ENCODE data around the gene IGFBP2. TPM values are rescaled to one million over a fixed set of nuclear protein-coding genes. Genes with fewer than 3 reads are reported as not detected.

IGFBP2 gene
- total and polyA plus RNA-seq, 7 donors: 8.2 to 33.2 (median 12.8) TPM

DNA sequence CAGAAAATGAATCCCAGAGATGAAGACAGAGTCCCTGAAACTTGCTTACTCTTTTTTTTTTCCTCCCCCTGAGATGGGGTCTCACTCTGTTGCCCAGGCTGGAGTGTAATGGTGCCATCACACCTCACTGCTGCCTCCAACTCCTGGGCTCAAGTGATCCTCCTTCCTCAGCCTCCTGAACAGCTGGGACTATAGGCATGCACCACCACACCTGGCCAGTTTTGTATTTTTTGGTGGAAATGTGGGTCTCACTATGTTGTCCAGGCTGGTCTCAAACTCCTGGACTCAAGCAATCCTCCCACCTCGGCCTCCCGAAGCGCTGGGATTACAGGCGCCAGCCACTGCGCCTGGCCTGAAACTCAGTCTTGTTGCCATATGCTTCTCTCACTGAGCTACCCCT, 27.8 kb downstream of the IGFBP2 start:
- H3K27me3 ChIP-seq (ENCODE audit: insufficient read depth in 3 of 3, low read length in 2 of 3): no peaks in the 10 kb centered on the region
- DNase-seq (no peak), ATAC-seq (no peak)
- no peaks in the 10 kb centered on the region for H3K9me3 ChIP-seq
- H3K36me3 ChIP-seq (ENCODE audit: insufficient read depth in 1 of 2, low read depth in 1 of 2): no peaks in the 10 kb centered on the region
- no peaks in the 10 kb centered on the region for H3K4me1 ChIP-seq
- H3K27ac ChIP-seq: no peak overlapping the region
- no peak overlapping the region for H3K4me3 ChIP-seq
- TF ChIP-seq, protein P1, sequence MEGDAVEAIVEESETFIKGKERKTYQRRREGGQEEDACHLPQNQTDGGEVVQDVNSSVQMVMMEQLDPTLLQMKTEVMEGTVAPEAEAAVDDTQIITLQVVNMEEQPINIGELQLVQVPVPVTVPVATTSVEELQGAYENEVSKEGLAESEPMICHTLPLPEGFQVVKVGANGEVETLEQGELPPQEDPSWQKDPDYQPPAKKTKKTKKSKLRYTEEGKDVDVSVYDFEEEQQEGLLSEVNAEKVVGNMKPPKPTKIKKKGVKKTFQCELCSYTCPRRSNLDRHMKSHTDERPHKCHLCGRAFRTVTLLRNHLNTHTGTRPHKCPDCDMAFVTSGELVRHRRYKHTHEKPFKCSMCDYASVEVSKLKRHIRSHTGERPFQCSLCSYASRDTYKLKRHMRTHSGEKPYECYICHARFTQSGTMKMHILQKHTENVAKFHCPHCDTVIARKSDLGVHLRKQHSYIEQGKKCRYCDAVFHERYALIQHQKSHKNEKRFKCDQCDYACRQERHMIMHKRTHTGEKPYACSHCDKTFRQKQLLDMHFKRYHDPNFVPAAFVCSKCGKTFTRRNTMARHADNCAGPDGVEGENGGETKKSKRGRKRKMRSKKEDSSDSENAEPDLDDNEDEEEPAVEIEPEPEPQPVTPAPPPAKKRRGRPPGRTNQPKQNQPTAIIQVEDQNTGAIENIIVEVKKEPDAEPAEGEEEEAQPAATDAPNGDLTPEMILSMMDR (IDR thresholded peaks at IDR 0.05): no peak
- WGBS, 3 donors: 97 to 100% (median 97%) methylated on average over 5 of the region's 5 CpGs
- intact Hi-C loops (cut with DNase I): loop anchor here in 1 of 2 donors (10.0 kb wide), 1 partner anchor 626 kb away; no protein-coding TSS in a partner anchor

DNA sequence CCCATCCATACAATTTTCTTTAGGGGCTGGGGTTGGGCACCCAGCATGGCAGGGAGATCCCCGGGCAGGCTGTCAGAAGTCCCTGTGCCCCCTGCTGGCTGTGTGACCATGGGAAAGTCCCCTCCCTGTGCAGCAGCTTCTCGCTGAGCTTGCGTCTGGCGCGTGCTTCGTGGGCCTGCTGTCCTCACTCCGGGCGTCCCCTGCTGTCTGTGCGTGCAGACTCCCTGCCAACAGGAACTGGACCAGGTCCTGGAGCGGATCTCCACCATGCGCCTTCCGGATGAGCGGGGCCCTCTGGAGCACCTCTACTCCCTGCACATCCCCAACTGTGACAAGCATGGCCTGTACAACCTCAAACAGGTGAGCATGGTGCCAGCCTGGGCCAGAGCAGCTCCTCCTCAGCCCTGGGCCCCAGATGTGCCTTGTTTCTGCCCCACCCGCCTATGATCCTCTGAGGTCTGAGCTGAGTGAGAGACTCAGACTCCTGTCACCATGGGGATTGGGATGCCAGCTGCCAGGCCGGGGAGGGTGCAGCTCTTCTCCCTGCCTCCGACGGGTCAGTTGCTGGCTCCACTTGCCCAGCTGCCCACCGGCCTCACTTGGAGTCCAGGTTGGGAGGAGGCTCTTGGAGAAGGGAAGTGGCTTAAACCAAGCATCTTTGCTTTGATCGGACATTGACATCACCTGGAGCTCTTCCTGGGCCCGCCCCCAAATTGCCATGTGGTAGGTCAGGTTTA, 28.6 kb downstream of the IGFBP2 start:
- no peaks in the 10 kb centered on the region for H3K36me3 ChIP-seq (ENCODE audit: insufficient read depth in 1 of 2, low read depth in 1 of 2)
- no peaks in the 10 kb centered on the region for H3K27me3 ChIP-seq (ENCODE audit: insufficient read depth in 3 of 3, low read length in 2 of 3)
- H3K27ac ChIP-seq: no peak overlapping the region
- WGBS, 3 donors: 55 to 69% (median 57%) methylated on average over 20 of the region's 20 CpGs
- no peaks in the 10 kb centered on the region for H3K4me1 ChIP-seq
- H3K4me3 ChIP-seq: no peak overlapping the region
- ATAC-seq (peak in 1 of 4 donors; percentile 38), DNase-seq (no peak)
- intact Hi-C loops (cut with DNase I): loop anchor here in 1 of 2 donors (10.0 kb wide), 1 partner anchor 627 kb away; no protein-coding TSS in a partner anchor
- TF ChIP-seq, protein P1 (IDR thresholded peaks at IDR 0.05): no peak
- H3K9me3 ChIP-seq: no peaks in the 10 kb centered on the region

DNA sequence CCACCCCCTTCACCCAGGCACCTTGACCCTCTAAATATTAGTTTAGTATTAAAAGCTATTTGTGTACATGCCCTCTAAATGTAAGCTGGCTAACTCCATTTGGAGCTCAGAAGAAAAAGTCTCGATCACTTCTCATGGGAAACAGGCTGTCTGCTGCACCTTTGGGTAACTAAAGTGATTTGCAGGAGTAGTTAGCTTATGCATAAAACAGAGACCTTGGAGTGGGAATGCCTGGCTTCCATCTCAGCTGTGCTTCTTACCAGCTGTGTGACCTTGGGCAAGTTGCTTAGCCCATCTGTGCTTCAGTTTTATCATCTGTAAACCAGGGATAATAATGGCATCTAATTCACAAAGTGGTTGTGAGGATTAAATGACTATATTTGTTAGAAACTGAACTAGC, 29.9 kb downstream of the IGFBP2 start:
- DNase-seq (no peak), ATAC-seq (no peak)
- Histone ChIP-seq H3K4me3 (no peak overlapping the region), H3K9me3 (no peaks in the 10 kb centered on the region), H3K27ac (no peak overlapping the region), H3K36me3 (ENCODE audit: insufficient read depth in 1 of 2, low read depth in 1 of 2) (no peaks in the 10 kb centered on the region), H3K4me1 (no peaks in the 10 kb centered on the region), H3K27me3 (ENCODE audit: insufficient read depth in 3 of 3, low read length in 2 of 3) (no peaks in the 10 kb centered on the region)
- TF ChIP-seq, protein P1 (IDR thresholded peaks at IDR 0.05): no peak
- intact Hi-C loops (cut with DNase I): loop anchor here in 1 of 2 donors (10.0 kb wide), 1 partner anchor 628 kb away; no protein-coding TSS in a partner anchor
- WGBS, 3 donors: 94 to 100% (median 96%) methylated on average over 1 of the region's 1 CpG

DNA sequence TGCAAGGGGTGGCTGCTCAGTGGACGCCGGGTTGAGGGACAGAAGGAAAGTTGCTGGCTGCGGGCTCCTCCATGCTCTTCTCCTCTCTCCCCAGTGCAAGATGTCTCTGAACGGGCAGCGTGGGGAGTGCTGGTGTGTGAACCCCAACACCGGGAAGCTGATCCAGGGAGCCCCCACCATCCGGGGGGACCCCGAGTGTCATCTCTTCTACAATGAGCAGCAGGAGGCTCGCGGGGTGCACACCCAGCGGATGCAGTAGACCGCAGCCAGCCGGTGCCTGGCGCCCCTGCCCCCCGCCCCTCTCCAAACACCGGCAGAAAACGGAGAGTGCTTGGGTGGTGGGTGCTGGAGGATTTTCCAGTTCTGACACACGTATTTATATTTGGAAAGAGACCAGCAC, 30.6 kb downstream of the IGFBP2 start:
- H3K4me3 ChIP-seq: no peak overlapping the region
- no peak overlapping the region for H3K27ac ChIP-seq
- ATAC-seq (no peak), DNase-seq (no peak)
- TF ChIP-seq, protein P1 (IDR thresholded peaks at IDR 0.05): no peak
- WGBS, 3 donors: 82 to 85% (median 83%) methylated on average over 18 of the region's 18 CpGs
- no peaks in the 10 kb centered on the region for H3K36me3 ChIP-seq (ENCODE audit: insufficient read depth in 1 of 2, low read depth in 1 of 2)
- intact Hi-C loops (cut with DNase I): loop anchor here in 1 of 2 donors (10.0 kb wide), 1 partner anchor 629 kb away; no protein-coding TSS in a partner anchor
- no peaks in the 10 kb centered on the region for H3K27me3 ChIP-seq (ENCODE audit: insufficient read depth in 3 of 3, low read length in 2 of 3)
- H3K9me3 ChIP-seq: no peaks in the 10 kb centered on the region
- no peaks in the 10 kb centered on the region for H3K4me1 ChIP-seq

Data from psoas muscle (tissue), 8 donors.